Nucleus accumbens (tissue), 56 donors: Measurements from ENCODE around the gene ACTN4.
"Not testable (repeated sequence)": the region's sequence is repeated elsewhere in the genome, so short reads cannot be mapped to it uniquely, and the experiment has no call there.

ENCODE experiments used
- DNase-seq, 56 donors: peaks; one replicate each; lab custom pipeline; 2025; lab: John Stamatoyannopoulos, UW

The ACTN4 gene

DNA sequence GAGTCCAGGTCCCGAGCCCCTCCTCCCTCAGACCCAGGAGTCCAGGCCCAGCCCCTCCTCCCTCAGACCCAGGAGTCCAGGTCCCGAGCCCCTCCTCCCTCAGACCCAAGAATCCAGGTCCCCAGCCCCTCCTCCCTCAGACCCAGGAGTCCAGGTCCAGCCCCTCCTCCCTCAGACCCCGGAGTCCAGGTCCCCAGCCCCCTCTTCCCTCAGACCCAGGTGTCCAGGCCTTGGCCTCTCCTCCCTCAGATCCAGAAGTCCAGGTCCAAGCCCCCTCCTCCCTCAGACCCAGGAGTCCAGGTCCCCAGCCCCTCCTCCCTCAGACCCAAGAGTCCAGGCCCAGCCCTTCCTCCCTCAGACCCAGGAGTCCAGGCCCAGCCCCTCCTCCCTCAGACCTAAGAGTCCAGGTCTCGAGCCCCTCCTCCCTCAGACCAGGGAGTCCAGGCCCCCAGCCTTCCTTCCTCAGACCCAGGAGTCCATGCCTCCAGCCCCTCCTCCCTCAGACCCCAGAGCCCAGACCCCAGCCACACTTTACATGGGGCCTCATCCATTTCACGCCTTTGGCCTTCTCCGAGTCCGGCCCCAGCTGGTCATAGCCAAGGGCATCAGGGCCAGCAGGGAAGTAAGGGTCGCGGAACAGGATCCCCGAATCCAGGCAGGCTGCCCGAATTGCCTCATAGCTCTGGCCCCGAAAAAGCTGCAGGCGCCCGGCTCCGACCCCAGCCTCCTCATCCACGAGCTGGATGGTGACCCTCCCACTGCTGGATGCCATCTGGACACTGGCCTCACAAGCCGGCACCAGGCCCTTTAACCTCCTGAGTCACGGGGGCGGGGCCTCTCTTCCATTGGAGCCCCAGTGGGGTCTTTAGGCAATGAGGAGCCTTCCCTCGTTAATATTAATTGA, 96.2 kb downstream of the ACTN4 start:
- DNase-seq = no peak

DNA sequence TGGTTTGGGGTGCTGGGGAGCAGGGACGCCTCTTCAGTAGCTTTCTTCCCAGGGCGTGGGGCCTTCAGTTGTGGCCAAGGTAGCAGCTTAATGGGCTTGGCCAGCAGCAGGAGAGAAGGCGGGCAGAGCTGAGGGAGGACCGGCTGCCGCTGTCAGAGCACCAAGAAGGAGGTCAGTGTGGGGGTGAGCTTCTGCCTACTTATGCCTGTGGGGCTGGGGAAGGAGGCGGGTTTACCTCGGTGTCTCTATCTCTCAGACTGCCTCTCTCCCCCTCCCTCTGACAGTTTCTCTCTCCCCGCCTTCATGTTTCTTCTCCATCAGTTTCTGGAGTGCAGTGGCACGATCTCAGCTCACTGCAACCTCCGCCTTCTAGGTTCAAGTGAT, 96.8 kb downstream of the ACTN4 start, which contains the start of gene CAPN12:
TSS of gene CAPN12 (minus strand) at position 177 of the 384 bp plus-strand sequence. CDS start 309 bp downstream, outside the sequence.
- no peak for DNase-seq

DNA sequence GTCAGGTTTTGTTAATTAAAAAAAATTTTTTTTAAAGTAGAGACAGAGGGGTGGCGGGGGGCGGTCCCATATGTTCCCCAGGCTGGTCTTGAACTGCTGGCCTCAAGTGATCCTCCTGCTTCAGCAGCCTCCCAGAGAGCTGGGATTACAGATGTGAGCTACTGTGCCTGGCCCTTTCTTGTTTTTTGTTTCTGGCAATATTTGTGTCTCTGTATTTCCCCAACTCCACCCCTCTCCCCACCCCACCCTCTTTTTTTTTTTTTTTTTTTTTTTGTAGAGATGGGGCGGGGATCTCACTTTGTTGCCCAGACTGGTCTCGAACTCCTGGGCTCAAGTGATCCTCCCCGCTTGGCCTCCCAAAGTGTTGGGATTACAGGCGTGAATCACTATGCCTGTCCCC, 97.4 kb downstream of the ACTN4 start:
- no peak for DNase-seq

DNA sequence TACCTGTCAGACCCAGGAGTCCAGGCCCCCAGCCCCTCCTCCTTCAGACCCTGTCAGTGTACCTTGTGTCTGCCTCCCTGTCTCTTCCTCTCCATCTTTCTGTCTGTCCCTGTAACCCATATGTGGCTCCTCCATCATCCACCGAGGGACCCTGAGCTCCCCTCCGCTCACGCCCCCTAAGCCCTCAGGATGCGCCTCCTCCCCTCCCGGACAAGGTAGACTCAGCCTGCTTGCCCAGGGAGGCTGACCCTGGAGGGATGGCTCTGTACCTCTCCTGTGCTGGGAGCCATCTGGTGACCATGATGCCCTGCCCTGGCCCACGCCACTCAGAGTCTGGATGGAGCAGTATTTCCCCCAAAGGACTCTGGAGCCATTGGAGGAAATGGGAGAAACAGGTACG, 97.9 kb downstream of the ACTN4 start:
- DNase-seq = no peak

DNA sequence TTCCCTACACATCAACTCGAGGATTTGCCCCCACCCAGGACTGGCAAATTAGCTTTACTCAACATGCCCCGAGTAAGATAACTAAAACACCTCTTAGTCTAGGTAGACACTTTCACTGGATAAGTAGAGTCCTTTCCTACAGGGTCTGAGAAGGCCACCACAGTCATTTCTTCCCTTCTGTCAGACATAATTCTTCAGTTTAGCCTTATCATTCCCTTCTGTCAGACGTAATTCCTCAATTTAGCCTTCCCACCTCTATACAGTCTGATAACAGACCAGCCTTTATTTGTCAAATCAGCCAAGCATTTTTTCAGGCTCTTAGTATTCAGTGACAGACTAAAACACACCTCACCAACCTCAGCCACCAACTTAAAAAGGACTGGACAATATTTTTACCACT, 106.3 kb downstream of the ACTN4 start:
- DNase-seq = not testable (repeated sequence)

DNA sequence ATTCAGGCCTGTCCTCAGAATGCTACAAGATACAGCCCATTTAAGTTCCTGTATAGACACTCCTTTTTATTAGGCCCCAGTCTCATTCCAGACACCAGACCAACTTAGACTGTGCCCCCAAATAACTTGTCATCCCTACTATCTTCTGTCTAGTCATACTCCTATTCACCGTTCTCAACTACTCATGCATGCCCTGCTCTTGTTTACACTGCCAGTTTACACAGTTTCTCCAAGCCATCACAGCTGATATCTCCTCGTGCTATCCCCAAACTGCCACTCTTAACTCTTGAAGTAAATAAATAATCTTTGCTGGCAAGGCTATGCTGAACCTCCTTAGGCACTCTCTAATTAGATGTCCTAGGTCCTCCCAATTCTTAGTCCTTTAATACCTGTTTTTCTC, 106.7 kb downstream of the ACTN4 start:
- DNase-seq = not testable (repeated sequence)

DNA sequence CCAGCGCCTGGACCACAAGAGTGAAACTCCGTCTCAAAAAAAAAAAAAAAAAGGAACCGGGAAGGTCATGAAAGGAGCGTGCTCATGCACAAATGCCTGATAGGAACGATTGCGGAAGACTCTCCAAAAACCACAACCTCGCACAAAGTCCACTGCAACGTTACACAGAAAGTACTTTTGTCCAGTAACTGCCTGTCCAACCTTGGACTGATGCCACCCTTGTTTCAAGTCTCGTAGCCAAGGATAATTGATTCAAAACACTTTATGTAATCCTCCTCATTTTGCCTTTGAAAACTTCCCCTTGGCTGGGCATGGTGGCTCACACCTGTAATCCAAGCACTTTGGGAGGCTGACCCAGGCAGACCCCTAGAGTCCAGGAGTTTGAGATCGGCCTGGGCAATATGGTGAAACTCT, 112.1 kb downstream of the ACTN4 start:
- no peak for DNase-seq

DNA sequence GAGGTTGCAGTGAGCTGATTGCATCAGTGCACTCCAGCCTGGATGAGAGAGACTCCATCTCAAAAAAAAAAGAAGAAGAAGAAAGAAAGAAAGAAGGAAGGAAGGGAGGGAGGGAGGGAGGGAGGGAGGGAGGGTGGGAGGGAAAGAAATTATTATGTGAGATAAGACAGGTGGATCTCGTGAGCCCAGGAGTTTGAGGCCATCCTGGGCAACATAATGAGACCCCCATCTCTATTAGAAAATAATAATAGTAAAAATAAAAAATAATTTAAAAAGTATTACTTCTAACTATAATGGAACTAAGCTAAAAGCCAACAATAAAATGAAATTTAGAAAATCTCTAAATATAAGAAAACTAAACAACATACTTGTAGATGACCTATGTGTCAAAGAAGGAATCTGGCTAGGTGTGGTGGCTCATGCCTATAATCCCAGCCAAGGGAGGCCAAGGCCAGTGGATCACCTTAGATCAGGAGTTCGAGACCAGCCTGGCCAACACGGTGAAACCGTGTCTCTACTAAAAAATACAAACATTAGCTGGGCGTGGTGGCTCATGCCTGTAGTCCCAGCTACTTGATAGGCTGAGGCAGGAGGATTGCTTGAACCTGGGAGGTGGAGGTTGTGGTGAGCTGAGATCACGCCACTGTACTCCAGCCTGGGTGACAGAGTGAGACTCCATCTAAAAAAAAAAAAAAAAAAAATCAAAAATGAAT, 113.5 kb downstream of the ACTN4 start:
- not testable (repeated sequence) for DNase-seq

DNA sequence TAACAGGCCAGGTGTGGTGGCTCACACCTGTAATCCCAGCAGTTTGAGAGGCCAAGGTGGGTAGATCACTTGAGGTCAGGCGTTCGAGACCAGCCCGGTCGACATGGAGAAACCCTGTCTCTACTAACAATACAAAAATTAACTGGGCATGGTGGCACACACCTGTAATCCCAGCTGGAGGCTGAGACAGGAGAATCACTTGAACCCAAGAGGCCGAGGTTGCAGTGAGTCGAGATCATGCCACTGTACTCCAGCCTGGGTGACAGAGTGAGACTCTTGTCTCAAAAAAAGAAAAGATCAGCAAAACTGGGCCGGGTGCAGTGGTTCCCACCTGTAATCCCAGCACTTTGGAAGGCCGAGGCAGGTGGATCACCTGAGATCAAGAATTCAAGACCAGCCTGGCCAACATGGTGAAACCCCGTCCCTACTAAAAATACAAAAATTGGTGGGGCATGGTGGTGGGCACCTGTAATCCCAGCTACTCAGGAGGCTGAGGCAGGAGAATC, 114.5 kb downstream of the ACTN4 start:
- not testable (repeated sequence) for DNase-seq

DNA sequence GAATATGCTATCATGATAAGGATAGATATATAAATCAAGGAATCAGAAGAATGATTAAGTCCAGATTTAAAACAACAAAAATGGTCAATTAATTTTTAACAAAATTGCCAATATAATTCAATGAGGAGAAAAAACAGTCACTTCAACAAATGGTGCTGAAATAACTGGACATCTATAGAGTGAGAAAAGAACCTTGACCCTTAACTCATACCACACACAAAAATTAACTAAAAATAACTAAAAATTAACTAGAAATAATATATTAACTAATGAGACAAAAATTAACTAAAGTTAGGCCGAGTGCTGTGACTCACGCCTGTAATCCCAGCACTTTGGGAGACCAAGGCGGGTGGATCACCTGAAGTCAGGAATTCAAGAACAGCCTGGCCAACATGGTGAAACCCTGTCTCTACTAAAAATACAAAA, 116.4 kb downstream of the ACTN4 start:
- DNase-seq = no peak

DNA sequence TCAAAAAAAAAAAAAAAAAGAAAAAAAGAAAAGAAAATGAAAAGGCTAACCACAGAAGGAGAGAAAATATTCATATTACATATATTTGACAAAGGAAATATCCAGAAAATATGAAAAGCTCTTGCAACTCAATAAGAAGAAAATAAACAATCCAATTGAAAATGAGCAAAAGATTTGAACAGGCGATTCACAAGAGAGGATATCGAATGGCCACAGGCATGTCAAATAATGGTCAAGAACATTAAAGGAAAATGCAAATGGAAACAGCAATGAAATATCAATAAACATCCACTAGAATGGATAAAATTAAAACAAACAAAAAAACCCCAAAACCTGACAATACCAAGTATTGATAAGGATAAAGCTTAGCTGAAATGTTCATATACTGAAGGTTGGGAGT, 117.8 kb downstream of the ACTN4 start:
- DNase-seq = no peak

DNA sequence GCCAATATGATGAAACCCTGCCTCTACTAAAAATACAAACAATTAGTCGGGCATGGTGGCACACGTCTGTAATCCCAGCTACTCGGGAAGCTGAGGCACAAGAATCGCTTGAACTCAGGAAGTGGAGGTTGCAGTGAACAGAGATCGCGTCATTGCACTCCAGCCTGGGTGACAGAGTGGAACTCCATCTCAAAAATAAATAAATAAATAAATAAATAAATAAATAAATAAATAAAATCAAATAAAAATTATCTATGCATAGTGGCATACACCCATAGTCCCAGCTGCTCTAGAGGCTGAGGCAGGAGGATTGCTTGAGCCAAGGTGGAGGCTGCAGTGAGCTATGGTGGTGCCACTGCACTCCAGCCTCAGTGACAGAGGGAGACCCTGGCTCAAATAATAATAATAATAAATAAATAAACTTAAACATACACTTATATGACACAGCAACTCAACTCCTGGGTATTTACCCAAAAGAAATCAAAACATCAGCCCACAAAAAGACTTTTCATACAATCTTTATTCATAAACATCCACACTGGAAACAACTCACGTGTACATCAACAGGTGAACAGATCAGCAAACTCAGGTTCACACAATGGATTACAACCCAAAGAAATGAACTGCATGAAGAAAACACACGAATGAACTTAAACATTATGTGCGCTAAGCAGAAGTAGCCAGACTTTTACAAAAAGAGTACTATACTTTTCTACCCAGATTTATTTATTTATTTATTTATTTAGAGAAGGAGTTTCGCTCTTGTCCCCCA, 119.0 kb downstream of the ACTN4 start:
- no peak for DNase-seq

DNA sequence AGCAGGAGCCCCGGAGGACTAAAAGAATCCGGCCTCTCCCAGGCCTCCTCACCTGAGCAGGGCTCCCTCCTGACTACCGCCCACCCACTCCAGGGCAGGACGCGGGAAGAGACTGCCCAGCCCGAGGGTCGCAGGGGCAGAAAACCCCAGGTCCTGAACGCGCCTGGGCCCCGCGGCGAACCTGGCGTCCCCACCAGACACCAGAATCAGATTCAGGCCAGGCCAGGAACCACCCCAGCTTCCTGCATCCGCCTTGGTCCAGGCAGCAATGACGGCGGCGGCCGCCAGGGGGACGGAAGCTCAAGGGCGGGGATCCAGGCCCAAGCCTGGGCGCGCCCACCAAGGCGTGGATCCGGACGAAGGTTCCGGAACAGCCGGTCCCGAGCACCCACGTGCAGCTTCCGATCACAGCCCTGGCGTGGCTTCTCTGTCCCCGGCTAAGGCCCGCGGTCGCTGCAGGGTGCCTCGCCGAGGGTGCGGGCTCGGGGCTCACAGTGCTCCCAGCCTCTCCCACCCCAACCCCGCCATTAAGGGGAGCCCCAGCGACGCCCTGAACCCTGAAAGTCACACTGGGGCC, 122.3 kb downstream of the ACTN4 start:
- peak in 37 of 56 donors; percentile 9 to 71 (median 31) for DNase-seq

DNA sequence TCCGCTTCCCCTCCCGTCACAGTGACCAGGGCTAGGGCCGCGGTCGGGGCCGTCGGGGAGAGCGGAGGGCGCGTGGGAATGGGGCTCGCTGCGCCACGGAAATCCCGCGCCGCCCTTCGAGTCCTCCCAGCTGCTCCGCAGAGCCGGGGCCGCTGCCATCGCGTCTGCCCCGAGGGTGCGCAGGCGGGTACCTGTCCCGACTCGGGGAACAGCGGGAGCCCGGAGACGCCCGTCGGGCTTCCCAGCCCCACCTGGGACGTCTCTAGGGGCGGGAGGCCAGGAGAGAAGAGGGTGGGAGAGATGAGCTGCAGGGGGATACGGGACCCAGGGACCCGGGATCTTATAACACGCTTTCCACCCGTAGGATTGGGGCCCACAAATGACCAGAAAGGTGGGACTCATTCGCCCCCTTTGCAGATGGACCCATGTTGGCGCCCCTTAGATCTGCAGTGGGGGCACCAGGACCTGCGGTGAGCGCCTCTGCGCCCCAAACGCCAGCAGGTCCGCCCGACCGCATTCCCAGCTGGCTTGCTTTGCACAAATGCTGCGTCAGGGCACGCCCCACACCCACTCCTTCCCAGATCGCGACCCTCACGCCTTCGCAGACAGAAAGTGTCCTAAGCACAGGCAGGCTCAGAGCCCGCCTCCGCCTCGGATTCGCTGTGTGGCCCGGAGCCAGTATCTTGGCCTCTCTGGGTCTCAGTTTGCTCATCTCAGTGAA, 122.9 kb downstream of the ACTN4 start:
- DNase-seq = not testable (repeated sequence)

DNA sequence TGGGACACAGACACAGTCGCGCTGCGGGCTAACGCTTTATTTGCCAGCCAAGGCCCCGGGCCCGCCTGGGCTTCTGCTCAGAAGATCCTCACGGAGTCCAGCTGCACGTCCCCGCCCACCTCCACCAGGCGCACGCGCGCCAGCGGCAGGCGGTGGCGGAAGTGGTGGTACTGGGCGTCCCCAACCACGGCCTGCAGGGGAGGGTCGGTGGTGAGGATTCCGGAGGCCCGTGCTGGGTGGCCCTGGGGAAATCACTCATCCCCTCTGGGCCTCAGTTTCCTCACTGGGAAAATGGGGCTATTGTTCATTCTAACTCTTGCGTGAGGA, 123.5 kb downstream of the ACTN4 start:
- DNase-seq = not testable (repeated sequence)

DNA sequence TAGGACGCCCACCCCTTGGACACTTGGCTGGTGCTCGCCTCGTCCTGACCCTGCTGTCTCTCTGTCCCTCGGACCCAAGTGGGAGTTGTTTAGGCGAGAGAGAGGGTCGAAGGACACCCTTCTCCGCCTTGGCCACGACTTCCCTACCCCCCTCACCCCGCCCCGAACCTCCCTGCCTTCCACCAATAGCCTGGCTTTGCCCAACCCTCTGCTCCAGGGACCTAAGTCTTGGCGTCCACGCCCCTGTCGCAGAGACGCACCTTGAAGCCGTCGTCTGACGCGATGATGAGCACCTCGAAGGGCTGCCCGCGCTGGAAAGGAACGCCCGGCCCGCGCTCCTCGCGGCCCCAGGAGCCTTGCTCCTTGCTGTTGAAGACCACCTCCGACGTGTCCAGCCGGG, 124.1 kb downstream of the ACTN4 start:
- DNase-seq = not testable (repeated sequence)

DNA sequence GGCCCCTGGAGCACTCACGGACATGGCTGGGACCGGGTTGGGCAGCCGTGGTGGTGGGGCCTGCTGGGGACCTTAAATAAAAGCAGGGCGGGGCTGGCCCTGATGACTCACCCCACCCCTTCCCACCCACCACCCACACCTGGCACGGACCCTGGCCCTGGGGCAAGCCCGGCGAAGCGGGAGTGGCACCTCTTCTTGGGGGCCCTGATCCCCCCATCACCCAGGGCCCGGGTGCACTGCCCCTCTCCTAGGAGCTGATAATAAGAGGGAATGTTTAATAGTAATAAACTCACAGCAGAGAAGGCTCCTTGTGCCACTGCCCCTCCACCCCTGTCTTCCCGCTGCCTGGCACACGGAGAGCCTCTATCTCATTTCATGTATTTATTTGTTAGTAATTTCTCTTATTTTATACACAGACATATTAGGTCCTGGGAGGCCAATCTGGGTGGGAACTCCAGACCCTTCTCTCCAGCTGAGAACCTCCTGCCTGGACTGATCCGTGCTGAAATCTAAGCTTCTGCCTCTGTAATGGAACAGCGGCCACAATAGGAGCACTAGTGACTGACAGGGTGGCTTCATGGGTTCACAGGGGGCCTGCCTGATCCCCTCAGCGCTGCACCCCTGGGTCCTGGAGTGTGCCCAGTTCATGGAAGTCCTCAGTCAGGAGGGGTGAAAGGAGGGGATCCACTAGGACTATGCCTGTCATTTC, 126.2 kb downstream of the ACTN4 start, which contains the start of gene LGALS7:
TSS of gene LGALS7 (minus strand) at position 49 of the 709 bp plus-strand sequence. CDS start at position 24, 25 bp downstream.
- DNase-seq = no peak

DNA sequence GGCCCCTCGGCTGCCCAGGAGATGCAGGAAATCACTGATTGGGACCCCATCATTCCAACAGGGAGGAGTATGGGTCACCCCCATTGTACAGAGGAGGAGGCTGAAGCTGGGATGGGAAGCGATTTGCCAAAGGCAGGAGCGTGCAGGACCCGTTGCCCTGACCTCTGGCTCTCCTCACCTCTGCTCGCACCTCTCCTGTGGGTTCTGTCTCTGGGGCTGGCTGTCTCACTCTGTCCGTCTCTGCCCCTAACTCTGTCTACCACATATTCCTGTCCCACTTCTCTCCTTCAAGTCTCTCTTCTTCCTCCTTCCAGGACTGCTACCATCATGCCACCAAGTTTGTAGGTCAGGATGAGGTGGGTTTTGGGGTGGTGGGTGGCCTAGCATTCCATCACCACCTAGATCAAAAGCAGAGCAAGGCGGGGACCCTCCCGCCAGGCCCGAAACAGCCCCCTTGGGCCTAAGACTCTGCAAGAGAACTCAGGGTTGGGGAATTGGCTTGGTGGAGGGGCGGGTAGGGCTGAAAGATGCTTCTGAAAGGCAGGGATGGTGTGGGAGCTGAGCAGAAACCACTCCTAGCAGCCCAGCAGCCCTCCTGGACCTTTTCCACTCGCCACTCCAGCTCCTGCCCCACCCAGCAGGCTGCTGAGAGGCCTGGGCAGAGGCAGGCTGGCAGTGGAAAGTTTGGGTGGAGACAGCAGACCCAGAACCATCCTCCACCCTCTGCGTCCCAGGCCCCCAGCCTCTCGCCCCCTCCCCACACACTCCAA, 126.9 kb downstream of the ACTN4 start:
- no peak for DNase-seq
